GOT3 (cell line): ENCODE data around the gene TYRP1.
"Not testable (repeated sequence)": the region's sequence is repeated elsewhere in the genome, so short reads cannot be mapped to it uniquely, and the experiment has no call there.

Experiments used
- DNase-seq: peaks from one replicate; lab custom pipeline; 2025; ENCODE audit warnings: mixed read lengths; lab: John Stamatoyannopoulos, UW

TYRP1 gene

GRCh38 chr9:12693141-12693540 is at the start of gene TYRP1:
Gene TYRP1, plus strand, starts transcription at chr9:12693385. Its CDS starts 612 bp downstream, at chr9:12693997.
- DNase-seq: no peak

- no peak for DNase-seq
Observed at GRCh38 chr9:12643686-12644085, 49.5 kb upstream of the TYRP1 start.

GRCh38 chr9:12648925-12649324 is 44.3 kb upstream of the TYRP1 start:
- DNase-seq: no peak

- DNase-seq: no peak
Observed at GRCh38 chr9:12651125-12651524, 42.1 kb upstream of the TYRP1 start.

GRCh38 chr9:12652973-12653372 is 40.2 kb upstream of the TYRP1 start:
- no peak for DNase-seq

- no peak for DNase-seq
Observed at GRCh38 chr9:12656803-12657202, 36.4 kb upstream of the TYRP1 start.

GRCh38 chr9:12657233-12657632 is 36.0 kb upstream of the TYRP1 start:
- DNase-seq: no peak

- DNase-seq: no peak
Observed at GRCh38 chr9:12657998-12658397, 35.2 kb upstream of the TYRP1 start.

GRCh38 chr9:12658531-12659209 is 34.5 kb upstream of the TYRP1 start:
- DNase-seq: no peak

GRCh38 chr9:12659220-12659619 is 34.0 kb upstream of the TYRP1 start:
- DNase-seq: no peak

- DNase-seq: no peak
Observed at GRCh38 chr9:12666813-12667212, 26.4 kb upstream of the TYRP1 start.

GRCh38 chr9:12667892-12668291 is 25.3 kb upstream of the TYRP1 start:
- DNase-seq: no peak

GRCh38 chr9:12670006-12670405 is 23.2 kb upstream of the TYRP1 start:
- no peak for DNase-seq

GRCh38 chr9:12674961-12675360 is 18.2 kb upstream of the TYRP1 start:
- no peak for DNase-seq

GRCh38 chr9:12677462-12678126 is 15.6 kb upstream of the TYRP1 start:
- not testable (repeated sequence) for DNase-seq

- DNase-seq: no peak
Observed at GRCh38 chr9:12680341-12680740, 12.8 kb upstream of the TYRP1 start.

- DNase-seq: no peak
Observed at GRCh38 chr9:12680757-12681156, 12.4 kb upstream of the TYRP1 start.

- no peak for DNase-seq
Observed at GRCh38 chr9:12681620-12682019, 11.6 kb upstream of the TYRP1 start.

- no peak for DNase-seq
Observed at GRCh38 chr9:12684974-12685373, 8.2 kb upstream of the TYRP1 start.

GRCh38 chr9:12689233-12689632 is 4.0 kb upstream of the TYRP1 start:
- no peak for DNase-seq

GRCh38 chr9:12694013-12694412 is 828 bp downstream of the TYRP1 start:
- no peak for DNase-seq

- DNase-seq: no peak
Observed at GRCh38 chr9:12695474-12695873, 2.3 kb downstream of the TYRP1 start.

- no peak for DNase-seq
Observed at GRCh38 chr9:12696931-12697622, 3.9 kb downstream of the TYRP1 start.
